Liver (tissue), 3 donors: ENCODE measurements around the gene MAB21L4.

Experiments used
- RAD21 ChIP-seq, 2 donors: IDR thresholded peaks; 2 replicates each; pipeline ENCODE4 v1.6.1; 2016; ENCODE audit warnings: antibody characterized with exemption in 2 of 2, mild to moderate bottlenecking in 2 of 2
- TAF1 ChIP-seq: conservative IDR thresholded peaks from 2 replicates; pipeline ENCODE4 v1.6.1; 2016; ENCODE audit warnings: antibody characterized with exemption, mild to moderate bottlenecking
- TF ChIP-seq, protein P1 (sequence below): fragments of 150-350 bp; IDR thresholded peaks from 2 replicates; pipeline ENCODE4 v1.5.1; 2017; ENCODE audit warnings: improper control_type of control experiment, low read depth, low read length; ENCODE audit not compliant: missing input control
- TF ChIP-seq, protein P2 (sequence below): IDR thresholded peaks from 2 replicates; pipeline ENCODE4 v1.6.1; 2016; ENCODE audit warnings: antibody characterized with exemption, mild to moderate bottlenecking
- TF ChIP-seq, protein P3 (sequence below): IDR thresholded peaks from 2 replicates; pipeline ENCODE4 v1.6.1; 2016; ENCODE audit warnings: antibody characterized with exemption
- donor health status: healthy.
- donor health status: healthy.

DNA sequence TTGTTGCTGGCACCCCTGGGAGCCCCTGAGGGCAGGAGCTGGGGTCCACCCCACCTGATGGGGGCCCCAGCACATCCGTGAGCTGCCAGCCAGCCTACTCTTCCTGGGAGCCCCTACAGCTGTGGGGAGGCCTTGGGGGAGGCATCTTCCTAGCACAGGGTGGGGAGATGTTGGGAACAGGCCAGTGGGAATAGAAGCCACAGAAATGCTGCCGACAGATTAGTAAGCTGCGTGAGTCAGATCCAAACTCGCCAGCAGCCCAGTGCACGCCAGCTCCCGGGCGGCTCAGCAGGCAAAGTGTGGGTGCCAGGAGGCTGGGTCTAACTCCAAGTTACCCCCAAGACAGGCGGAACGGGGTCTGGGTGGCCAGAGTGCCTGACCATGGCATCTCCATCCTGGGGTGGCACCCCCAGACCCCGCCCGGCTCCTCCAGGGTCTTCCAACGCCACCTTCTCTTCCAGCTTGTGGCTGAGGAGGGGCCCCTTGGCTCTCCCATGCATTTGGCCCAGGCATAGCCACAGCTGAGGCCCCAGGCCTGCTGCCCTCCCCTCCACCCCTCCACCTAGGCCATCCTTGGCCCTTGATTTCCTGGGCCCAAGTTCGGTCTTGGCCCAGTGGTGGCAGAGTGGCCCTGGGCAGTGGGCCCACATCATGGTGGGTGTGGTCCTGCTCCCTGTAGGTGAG is 25.5 kb upstream of the MAB21L4 start:
- TF ChIP-seq TAF1 = no peak
- TF ChIP-seq, protein P1, sequence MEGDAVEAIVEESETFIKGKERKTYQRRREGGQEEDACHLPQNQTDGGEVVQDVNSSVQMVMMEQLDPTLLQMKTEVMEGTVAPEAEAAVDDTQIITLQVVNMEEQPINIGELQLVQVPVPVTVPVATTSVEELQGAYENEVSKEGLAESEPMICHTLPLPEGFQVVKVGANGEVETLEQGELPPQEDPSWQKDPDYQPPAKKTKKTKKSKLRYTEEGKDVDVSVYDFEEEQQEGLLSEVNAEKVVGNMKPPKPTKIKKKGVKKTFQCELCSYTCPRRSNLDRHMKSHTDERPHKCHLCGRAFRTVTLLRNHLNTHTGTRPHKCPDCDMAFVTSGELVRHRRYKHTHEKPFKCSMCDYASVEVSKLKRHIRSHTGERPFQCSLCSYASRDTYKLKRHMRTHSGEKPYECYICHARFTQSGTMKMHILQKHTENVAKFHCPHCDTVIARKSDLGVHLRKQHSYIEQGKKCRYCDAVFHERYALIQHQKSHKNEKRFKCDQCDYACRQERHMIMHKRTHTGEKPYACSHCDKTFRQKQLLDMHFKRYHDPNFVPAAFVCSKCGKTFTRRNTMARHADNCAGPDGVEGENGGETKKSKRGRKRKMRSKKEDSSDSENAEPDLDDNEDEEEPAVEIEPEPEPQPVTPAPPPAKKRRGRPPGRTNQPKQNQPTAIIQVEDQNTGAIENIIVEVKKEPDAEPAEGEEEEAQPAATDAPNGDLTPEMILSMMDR = no peak
- TF ChIP-seq RAD21 (IDR thresholded peaks at IDR 0.05) = no peak
- TF ChIP-seq, protein P2, sequence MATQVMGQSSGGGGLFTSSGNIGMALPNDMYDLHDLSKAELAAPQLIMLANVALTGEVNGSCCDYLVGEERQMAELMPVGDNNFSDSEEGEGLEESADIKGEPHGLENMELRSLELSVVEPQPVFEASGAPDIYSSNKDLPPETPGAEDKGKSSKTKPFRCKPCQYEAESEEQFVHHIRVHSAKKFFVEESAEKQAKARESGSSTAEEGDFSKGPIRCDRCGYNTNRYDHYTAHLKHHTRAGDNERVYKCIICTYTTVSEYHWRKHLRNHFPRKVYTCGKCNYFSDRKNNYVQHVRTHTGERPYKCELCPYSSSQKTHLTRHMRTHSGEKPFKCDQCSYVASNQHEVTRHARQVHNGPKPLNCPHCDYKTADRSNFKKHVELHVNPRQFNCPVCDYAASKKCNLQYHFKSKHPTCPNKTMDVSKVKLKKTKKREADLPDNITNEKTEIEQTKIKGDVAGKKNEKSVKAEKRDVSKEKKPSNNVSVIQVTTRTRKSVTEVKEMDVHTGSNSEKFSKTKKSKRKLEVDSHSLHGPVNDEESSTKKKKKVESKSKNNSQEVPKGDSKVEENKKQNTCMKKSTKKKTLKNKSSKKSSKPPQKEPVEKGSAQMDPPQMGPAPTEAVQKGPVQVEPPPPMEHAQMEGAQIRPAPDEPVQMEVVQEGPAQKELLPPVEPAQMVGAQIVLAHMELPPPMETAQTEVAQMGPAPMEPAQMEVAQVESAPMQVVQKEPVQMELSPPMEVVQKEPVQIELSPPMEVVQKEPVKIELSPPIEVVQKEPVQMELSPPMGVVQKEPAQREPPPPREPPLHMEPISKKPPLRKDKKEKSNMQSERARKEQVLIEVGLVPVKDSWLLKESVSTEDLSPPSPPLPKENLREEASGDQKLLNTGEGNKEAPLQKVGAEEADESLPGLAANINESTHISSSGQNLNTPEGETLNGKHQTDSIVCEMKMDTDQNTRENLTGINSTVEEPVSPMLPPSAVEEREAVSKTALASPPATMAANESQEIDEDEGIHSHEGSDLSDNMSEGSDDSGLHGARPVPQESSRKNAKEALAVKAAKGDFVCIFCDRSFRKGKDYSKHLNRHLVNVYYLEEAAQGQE = no peak
- TF ChIP-seq, protein P3, sequence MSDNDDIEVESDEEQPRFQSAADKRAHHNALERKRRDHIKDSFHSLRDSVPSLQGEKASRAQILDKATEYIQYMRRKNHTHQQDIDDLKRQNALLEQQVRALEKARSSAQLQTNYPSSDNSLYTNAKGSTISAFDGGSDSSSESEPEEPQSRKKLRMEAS = no peak
